HepG2 (cell line): ENCODE measurements around the gene CERT1. TPM values are rescaled to one million over a fixed set of nuclear protein-coding genes. Genes with fewer than 3 reads are reported as not detected.

Experiments
- ATF5 ChIP-seq: sonication (generic); formaldehyde crosslinking; IDR thresholded peaks from 2 replicates; pipeline ENCODE4 v1.4.0; 2020; ENCODE audit warnings: mild to moderate bottlenecking, low read depth, missing genetic modification reagents
- CBX2 ChIP-seq, 2 experiments: fragments of 200-600 bp in 1 of 2; sonication (generic); formaldehyde crosslinking in 1 of 2; IDR thresholded peaks; 2 replicates each; pipeline versions ENCODE4 v1.7.0 to v1.8.1; 2018 to 2022; ENCODE audit warnings: low read depth in 2 of 2, low read length in 1 of 2, mild to moderate bottlenecking in 1 of 2, missing genetic modification reagents in 1 of 2
- CREBL2 ChIP-seq: sonication (generic); formaldehyde crosslinking; IDR thresholded peaks from 2 replicates; pipeline ENCODE4 v1.8.1; 2023; ENCODE audit warnings: missing genetic modification reagents, mild to moderate bottlenecking, borderline replicate concordance
- EHMT2 ChIP-seq: fragments of 200-600 bp; sonication (generic); IDR thresholded peaks from 2 replicates; pipeline ENCODE4 v1.7.0; 2017; ENCODE audit warnings: antibody characterized with exemption, low read depth, low read length, borderline replicate concordance
- FOXA1 ChIP-seq, 2 experiments: fragments of 450-650 bp in 1 of 2; sonication (generic) in 1 of 2; formaldehyde crosslinking in 1 of 2; IDR thresholded peaks; 2 replicates each; pipeline versions ENCODE4 v1.4.0 to v1.6.1; 2016 to 2020; ENCODE audit warnings: missing genetic modification reagents in 1 of 2
- GABPA ChIP-seq, 2 experiments: IDR thresholded peaks; 2 replicates each; pipeline ENCODE4 v1.6.1; 2011 to 2016; ENCODE audit warnings: low read depth in 2 of 2, low read length in 1 of 2, missing biosample characterization in 1 of 2, missing genetic modification characterization in 1 of 2
- HIVEP1 ChIP-seq: sonication (generic); formaldehyde crosslinking; IDR thresholded peaks from 2 replicates; pipeline ENCODE4 v1.4.0; 2020; ENCODE audit warnings: mild to moderate bottlenecking, missing genetic modification reagents
- HNRNPH1 ChIP-seq: fragments of 200-400 bp; formaldehyde crosslinking; optimal IDR thresholded peaks from 2 replicates; pipeline ENCODE3; 2017; ENCODE audit warnings: mild to moderate bottlenecking, low read depth, low read length
- IRF1 ChIP-seq: sonication (generic); formaldehyde crosslinking; IDR thresholded peaks from 2 replicates; pipeline ENCODE4 v1.4.0; 2020; ENCODE audit warnings: low read depth, mild to moderate bottlenecking, missing genetic modification reagents
- NFE2L1 ChIP-seq: sonication (generic); formaldehyde crosslinking; IDR thresholded peaks from 2 replicates; pipeline ENCODE4 v1.4.0; 2020; ENCODE audit warnings: missing genetic modification reagents, mild to moderate bottlenecking, borderline replicate concordance
- SMYD3 ChIP-seq: sonication (generic); formaldehyde crosslinking; IDR thresholded peaks from 2 replicates; pipeline ENCODE4 v1.8.1; 2023; ENCODE audit warnings: mild to moderate bottlenecking, missing genetic modification reagents
- SP4 ChIP-seq: sonication (generic); formaldehyde crosslinking; IDR thresholded peaks from 2 replicates; pipeline ENCODE4 v1.8.1; 2023; ENCODE audit warnings: mild to moderate bottlenecking, missing genetic modification reagents
- ZBTB49 ChIP-seq: sonication (generic); formaldehyde crosslinking; IDR thresholded peaks from 2 replicates; pipeline ENCODE4 v1.4.0; 2020; ENCODE audit warnings: missing genetic modification reagents, borderline replicate concordance
- ZBTB7A ChIP-seq: sonication (generic); formaldehyde crosslinking; IDR thresholded peaks from 2 replicates; pipeline ENCODE4 v1.8.0; 2022; ENCODE audit warnings: mild to moderate bottlenecking, missing genetic modification reagents
- ZFP82 ChIP-seq: sonication (generic); formaldehyde crosslinking; IDR thresholded peaks from 2 replicates; pipeline ENCODE4 v1.5.1; 2020; ENCODE audit warnings: mild to moderate bottlenecking, missing genetic modification reagents, borderline replicate concordance
- ZNF101 ChIP-seq: sonication (generic); formaldehyde crosslinking; IDR thresholded peaks from 2 replicates; pipeline ENCODE4 v1.4.0; 2020; ENCODE audit warnings: mild to moderate bottlenecking, low read depth, missing genetic modification reagents, borderline replicate concordance
- ZNF138 ChIP-seq: sonication (generic); formaldehyde crosslinking; IDR thresholded peaks from 2 replicates; pipeline ENCODE4 v1.5.0; 2020; ENCODE audit warnings: mild to moderate bottlenecking, low read depth, missing genetic modification reagents
- ZNF224 ChIP-seq: sonication (generic); formaldehyde crosslinking; IDR thresholded peaks from 2 replicates; pipeline ENCODE4 v1.5.0; 2020; ENCODE audit warnings: mild to moderate bottlenecking, missing genetic modification reagents
- ZNF468 ChIP-seq: sonication (generic); formaldehyde crosslinking; IDR thresholded peaks from 2 replicates; pipeline ENCODE4 v1.8.0; 2022; ENCODE audit warnings: mild to moderate bottlenecking, moderate library complexity, missing genetic modification reagents
- ZNF556 ChIP-seq: sonication (generic); formaldehyde crosslinking; IDR thresholded peaks from 2 replicates; pipeline ENCODE4 v1.4.0; 2020; ENCODE audit warnings: mild to moderate bottlenecking, missing genetic modification reagents, borderline replicate concordance
- ZNF790 ChIP-seq: sonication (generic); formaldehyde crosslinking; IDR thresholded peaks from 2 replicates; pipeline ENCODE4 v1.8.0; 2022; ENCODE audit warnings: missing genetic modification reagents, mild to moderate bottlenecking, borderline replicate concordance
- polyA plus RNA-seq, 8 experiments: library from polyadenylated mRNA; depleted of rRNA in 3 of 8; stranded (reverse) in 7 of 8; unstranded in 1 of 8; fragments of >200 nt; fragmentation: Illumina TruSeq in 4 of 8; extraction: Trizol in 4 of 8; gene quantifications; 2 replicates each; pipeline versions ENCODE4 v1.2.1 to v1.2.3, GENCODE V29; 2011 to 2016; ENCODE audit warnings: low read depth in 4 of 8, missing spikeins in 1 of 8, mixed read lengths in 1 of 8; ENCODE audit not compliant: insufficient read depth in 1 of 8
- total RNA-seq, 5 experiments: library from RNA; depleted of rRNA; stranded (reverse); fragments of >200 nt; fragmentation: Illumina TruSeq; extraction: Trizol; gene quantifications; 2 replicates each; pipeline ENCODE4 v1.2.3, GENCODE V29; 2016; ENCODE audit warnings: low read depth in 1 of 5

CERT1 gene
- total and polyA plus RNA-seq, 2 of the 13 experiments (the other 11 are each of a cell fraction or from before 2014, with no cell fraction given): 8.2 to 12.7 TPM

- TF ChIP-seq IRF1 (CRISPR knock-in tag): no peak
- TF ChIP-seq SP4 (CRISPR knock-in tag): no peak
- no peak for TF ChIP-seq ZBTB7A (CRISPR knock-in tag)
- no peak for TF ChIP-seq CREBL2 (CRISPR knock-in tag)
- no peak for TF ChIP-seq SMYD3 (CRISPR knock-in tag)
- 0 out of 2 replicates have a peak, but pooled peaks have one; percentile 39 for TF ChIP-seq ZNF468 (CRISPR knock-in tag)
- 0 out of 2 replicates have a peak, but pooled peaks have one; percentile 20 for TF ChIP-seq ZNF138 (CRISPR knock-in tag)
- TF ChIP-seq ZNF556 (CRISPR knock-in tag): no peak
- TF ChIP-seq FOXA1 (IDR thresholded peaks at IDR 0.05): no peak
- peak; percentile 47; the same call in 1 of the 2 replicates for TF ChIP-seq FOXA1 (CRISPR knock-in tag; IDR thresholded peaks at IDR 0.05)
- no peak for TF ChIP-seq GABPA (IDR thresholded peaks at IDR 0.05; ENCODE audit: low read depth, low read length)
- TF ChIP-seq GABPA (CRISPR knock-in tag; IDR thresholded peaks at IDR 0.05; ENCODE audit: low read depth): no peak
- TF ChIP-seq ZNF790 (CRISPR knock-in tag): no peak
- no peak for TF ChIP-seq EHMT2
- no peak for TF ChIP-seq CBX2 (IDR thresholded peaks at IDR 0.05; ENCODE audit: low read depth, low read length)
- TF ChIP-seq CBX2 (CRISPR knock-in tag; IDR thresholded peaks at IDR 0.05; ENCODE audit: low read depth): no peak
- no peak for TF ChIP-seq ATF5 (CRISPR knock-in tag)
- no peak for TF ChIP-seq ZNF224
- TF ChIP-seq NFE2L1 (CRISPR knock-in tag): no peak
- peak; percentile 52; the same call in 1 of the 2 replicates for TF ChIP-seq ZFP82 (CRISPR knock-in tag)
- TF ChIP-seq HNRNPH1: no peak
- no peak for TF ChIP-seq ZNF101 (CRISPR knock-in tag)
- no peak for TF ChIP-seq HIVEP1 (CRISPR knock-in tag)
- no peak for TF ChIP-seq ZBTB49 (CRISPR knock-in tag)
Measured at GRCh38 chr5:75335952-75336614, 175.3 kb downstream of the CERT1 start (continued).
